Stomach smooth muscle (tissue), 2 donors: Measurements from ENCODE around the gene ZNF664.

Experiments
- H3K27ac ChIP-seq: one replicate; pipeline ENCODE4 v1.7.0; 2013; ENCODE audit warnings: mild to moderate bottlenecking, low read length, inconsistent platforms
- H3K27me3 ChIP-seq, 2 donors: one replicate each; pipeline ENCODE4 v1.7.0; 2013; ENCODE audit warnings: low read length in 2 of 2; ENCODE audit not compliant: insufficient read depth in 2 of 2, control insufficient read depth in 1 of 2
- H3K36me3 ChIP-seq, 2 donors: one replicate each; pipeline ENCODE4 v1.7.0; 2013; ENCODE audit warnings: low read length in 2 of 2; ENCODE audit not compliant: control insufficient read depth in 2 of 2, insufficient read depth in 2 of 2
- H3K4me1 ChIP-seq: one replicate; pipeline ENCODE4 v1.7.0; 2013; ENCODE audit warnings: low read length; ENCODE audit not compliant: control insufficient read depth, insufficient read depth
- H3K4me3 ChIP-seq, 2 donors: one replicate each; pipeline ENCODE4 v1.7.0; 2013; ENCODE audit warnings: low read length in 2 of 2
- H3K9ac ChIP-seq, 2 donors: one replicate each; pipeline ENCODE4 v1.7.0; 2013; ENCODE audit warnings: low read length in 2 of 2, mild to moderate bottlenecking in 1 of 2
- H3K9me3 ChIP-seq, 2 donors: one replicate each; pipeline ENCODE4 v1.7.0; 2013; ENCODE audit warnings: low read length in 2 of 2; ENCODE audit not compliant: control insufficient read depth in 2 of 2
- donor health status: healthy.
- donor health status: Pancreatic carcinoma.

Gene ZNF664

GRCh38 chr12:123973552-123974341 lies 732 bp downstream of the ZNF664 start:
- Histone ChIP-seq H3K4me1 (peaks cover 13% of the 10 kb centered on the region), H3K27ac (no peak overlapping the region), H3K36me3 (peaks cover 0 to 3% of the 10 kb centered on the region in 2 donors), H3K4me3 (peak overlapping the region; percentile 44 to 77), H3K9ac (peak overlapping the region; percentile 56 to 66), H3K27me3 (no peaks in the 10 kb centered on the region), H3K9me3 (no peaks in the 10 kb centered on the region)

- H3K9me3 ChIP-seq = no peaks in the 10 kb centered on the region
- no peak overlapping the region for H3K4me3 ChIP-seq
- peaks cover 13% of the 10 kb centered on the region for H3K4me1 ChIP-seq
- peaks cover 0 to 3% of the 10 kb centered on the region in 2 donors for H3K36me3 ChIP-seq
- H3K27me3 ChIP-seq = no peaks in the 10 kb centered on the region
- no peak overlapping the region for H3K9ac ChIP-seq
- no peak overlapping the region for H3K27ac ChIP-seq
These were observed 3.3 kb downstream of the ZNF664 start for GRCh38 chr12:123976227-123976826.

GRCh38 chr12:123979566-123979965 lies 6.6 kb downstream of the ZNF664 start:
- H3K27me3 ChIP-seq = no peaks in the 10 kb centered on the region
- no peaks in the 10 kb centered on the region for H3K4me1 ChIP-seq
- peaks cover 0 to 3% of the 10 kb centered on the region in 2 donors for H3K36me3 ChIP-seq
- no peak overlapping the region for H3K9ac ChIP-seq
- H3K27ac ChIP-seq = no peak overlapping the region
- H3K4me3 ChIP-seq = no peak overlapping the region
- no peaks in the 10 kb centered on the region for H3K9me3 ChIP-seq

- Histone ChIP-seq H3K9me3 (no peaks in the 10 kb centered on the region), H3K4me3 (no peak overlapping the region), H3K4me1 (no peaks in the 10 kb centered on the region), H3K9ac (no peak overlapping the region), H3K27me3 (no peaks in the 10 kb centered on the region), H3K27ac (no peak overlapping the region), H3K36me3 (peaks cover 0 to 4% of the 10 kb centered on the region in 2 donors)
These were observed 9.3 kb downstream of the ZNF664 start for GRCh38 chr12:123982269-123982668.

GRCh38 chr12:123983822-123984485 lies 10.9 kb downstream of the ZNF664 start:
- Histone ChIP-seq H3K9ac (peak overlapping the region in 1 of 2 donors; percentile 29), H3K27me3 (no peaks in the 10 kb centered on the region), H3K4me1 (no peaks in the 10 kb centered on the region), H3K27ac (no peak overlapping the region), H3K36me3 (peaks cover 0 to 10% of the 10 kb centered on the region in 2 donors), H3K9me3 (no peaks in the 10 kb centered on the region), H3K4me3 (no peak overlapping the region)

- H3K27ac ChIP-seq = no peak overlapping the region
- H3K4me1 ChIP-seq = no peaks in the 10 kb centered on the region
- no peaks in the 10 kb centered on the region for H3K27me3 ChIP-seq
- H3K9ac ChIP-seq = no peak overlapping the region
- peaks cover 2 to 13% of the 10 kb centered on the region in 2 donors for H3K36me3 ChIP-seq
- H3K4me3 ChIP-seq = no peak overlapping the region
- no peaks in the 10 kb centered on the region for H3K9me3 ChIP-seq
These were observed 11.9 kb downstream of the ZNF664 start for GRCh38 chr12:123984903-123985302.

GRCh38 chr12:123986374-123986965 lies 13.5 kb downstream of the ZNF664 start:
- H3K27ac ChIP-seq = no peak overlapping the region
- H3K9me3 ChIP-seq = no peaks in the 10 kb centered on the region
- H3K4me3 ChIP-seq = no peak overlapping the region
- H3K9ac ChIP-seq = peak overlapping the region in 1 of 2 donors; percentile 47
- H3K36me3 ChIP-seq = peaks cover 9 to 22% of the 10 kb centered on the region in 2 donors
- peaks cover 2% of the 10 kb centered on the region for H3K4me1 ChIP-seq
- H3K27me3 ChIP-seq = no peaks in the 10 kb centered on the region

GRCh38 chr12:123987022-123987421 lies 14.0 kb downstream of the ZNF664 start:
- Histone ChIP-seq H3K9ac (no peak overlapping the region), H3K27me3 (no peaks in the 10 kb centered on the region), H3K36me3 (peaks cover 9 to 22% of the 10 kb centered on the region in 2 donors), H3K4me3 (no peak overlapping the region), H3K4me1 (peaks cover 2% of the 10 kb centered on the region), H3K9me3 (no peaks in the 10 kb centered on the region), H3K27ac (no peak overlapping the region)

GRCh38 chr12:123989168-123989567 lies 16.2 kb downstream of the ZNF664 start:
- H3K9me3 ChIP-seq = no peaks in the 10 kb centered on the region
- peaks cover 2% of the 10 kb centered on the region for H3K4me1 ChIP-seq
- no peak overlapping the region for H3K27ac ChIP-seq
- peaks cover 9 to 22% of the 10 kb centered on the region in 2 donors for H3K36me3 ChIP-seq
- no peaks in the 10 kb centered on the region for H3K27me3 ChIP-seq
- no peak overlapping the region for H3K4me3 ChIP-seq
- H3K9ac ChIP-seq = no peak overlapping the region

GRCh38 chr12:123989753-123990152 lies 16.7 kb downstream of the ZNF664 start:
- Histone ChIP-seq H3K36me3 (peaks cover 9 to 22% of the 10 kb centered on the region in 2 donors), H3K4me1 (peaks cover 2% of the 10 kb centered on the region)

More at GRCh38 chr12:123989753-123990152, 16.7 kb downstream of the ZNF664 start:
- Histone ChIP-seq H3K27me3 (no peaks in the 10 kb centered on the region), H3K27ac (no peak overlapping the region), H3K4me3 (no peak overlapping the region), H3K9me3 (no peaks in the 10 kb centered on the region), H3K9ac (no peak overlapping the region)
